COLO668 (cell line): ENCODE measurements around the gene KIRREL3.
"Not testable (repeated sequence)": the region's sequence is repeated elsewhere in the genome, so short reads cannot be mapped to it uniquely, and the experiment has no call there.

Experiments
- DNase-seq: peaks from one replicate; lab custom pipeline; 2025; ENCODE audit not compliant: unreplicated experiment; lab: John Stamatoyannopoulos, UW

KIRREL3 gene

DNA sequence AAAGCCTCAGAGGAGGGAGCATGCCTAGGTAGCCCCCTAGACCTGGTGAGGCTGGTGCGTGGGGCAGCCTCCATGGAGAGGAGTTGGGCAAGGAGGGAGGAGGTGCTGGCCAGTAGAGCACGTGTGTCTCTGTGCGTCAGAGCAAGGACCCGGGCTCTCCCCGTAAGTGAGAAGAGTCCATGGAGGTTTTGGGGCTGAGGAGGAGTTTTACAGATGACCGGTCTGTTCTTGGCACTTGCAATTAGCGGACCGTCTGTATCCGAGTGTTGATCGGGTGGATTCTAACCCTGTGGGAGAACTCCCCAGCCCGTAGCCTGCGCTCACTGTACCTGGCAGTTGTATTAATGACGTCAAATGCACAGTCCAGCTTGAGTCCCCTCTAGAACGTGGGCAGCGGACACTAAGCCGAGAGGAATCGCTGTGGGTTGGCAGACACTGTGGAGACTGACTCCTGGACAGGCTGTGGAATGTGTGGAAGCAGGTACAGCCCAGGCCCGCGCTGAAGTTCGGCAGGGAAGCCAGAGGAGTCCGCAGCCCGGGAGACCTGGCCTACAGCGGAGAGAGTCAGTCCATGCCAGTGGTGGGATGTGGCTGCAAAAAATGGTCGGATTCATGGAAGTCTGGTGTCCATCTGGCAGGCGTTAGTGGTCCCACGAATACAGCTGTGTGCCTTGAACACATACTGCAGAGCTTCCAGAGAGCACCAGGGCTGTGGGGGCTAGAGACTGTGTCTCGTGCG lies 625.8 kb downstream of the KIRREL3 start:
- not testable (repeated sequence) for DNase-seq

DNA sequence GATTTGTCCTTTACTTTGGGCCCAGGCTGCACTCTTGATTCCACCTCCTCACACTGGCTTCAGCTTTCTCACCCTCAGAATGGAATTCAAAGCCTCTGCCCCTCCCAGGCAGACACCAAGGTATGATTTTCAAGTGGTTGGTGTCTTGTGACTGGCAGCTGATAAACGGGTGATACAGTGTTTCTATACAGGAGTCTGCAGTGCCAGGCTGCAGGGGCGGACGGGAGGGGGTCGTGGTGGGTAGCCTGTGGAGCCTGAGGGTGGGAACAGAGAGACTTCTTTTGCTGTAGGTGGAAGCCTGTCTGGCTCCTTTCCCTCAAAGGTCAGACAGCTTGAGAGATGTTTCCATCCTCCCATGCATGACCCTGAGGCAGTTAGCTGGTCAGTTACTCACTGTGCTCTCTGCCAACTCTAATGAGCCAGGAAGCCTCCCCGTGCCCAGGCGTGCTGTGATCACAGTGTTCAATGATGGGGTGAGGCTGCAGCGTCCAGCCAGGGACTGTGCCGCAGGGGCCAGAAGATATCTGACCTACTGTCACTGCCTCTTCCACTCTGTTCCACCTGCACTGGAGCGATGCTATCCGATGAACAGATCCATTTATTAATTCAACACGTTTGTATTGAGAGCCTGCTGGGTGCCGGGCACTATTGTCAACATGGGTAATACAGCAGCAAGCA lies 627.0 kb downstream of the KIRREL3 start:
- DNase-seq, result not testable (repeated sequence)
